Dedifferentiated amniotic fluid mesenchymal stem cell (primary cell): ENCODE results near the gene GATA3.

Experiments used
- DNase-seq: peaks from one replicate; pipeline ENCODE4 v3.0.0-alpha.2; 2016; ENCODE audit errors: extremely low spot score

Gene GATA3

DNA sequence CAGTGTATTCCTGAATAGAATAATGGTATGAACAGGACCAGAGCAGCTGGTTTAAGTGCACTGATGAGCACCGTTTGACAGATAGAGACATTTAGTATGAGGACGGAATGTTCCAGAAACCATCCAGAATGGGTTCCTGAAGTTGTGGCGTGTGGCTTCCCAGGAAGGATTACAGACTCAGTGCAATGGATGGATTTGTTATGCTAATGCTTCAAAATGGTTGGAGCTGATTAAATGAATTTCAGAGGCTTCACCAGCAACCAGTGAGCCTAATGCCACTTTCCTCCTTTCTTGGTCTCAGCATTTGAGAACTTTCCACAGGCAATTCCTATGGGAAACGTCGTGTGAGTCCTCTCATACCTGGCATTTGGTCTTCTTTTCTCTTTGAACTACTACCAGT, 9.9 kb downstream of the GATA3 start:
- no peak for DNase-seq

DNA sequence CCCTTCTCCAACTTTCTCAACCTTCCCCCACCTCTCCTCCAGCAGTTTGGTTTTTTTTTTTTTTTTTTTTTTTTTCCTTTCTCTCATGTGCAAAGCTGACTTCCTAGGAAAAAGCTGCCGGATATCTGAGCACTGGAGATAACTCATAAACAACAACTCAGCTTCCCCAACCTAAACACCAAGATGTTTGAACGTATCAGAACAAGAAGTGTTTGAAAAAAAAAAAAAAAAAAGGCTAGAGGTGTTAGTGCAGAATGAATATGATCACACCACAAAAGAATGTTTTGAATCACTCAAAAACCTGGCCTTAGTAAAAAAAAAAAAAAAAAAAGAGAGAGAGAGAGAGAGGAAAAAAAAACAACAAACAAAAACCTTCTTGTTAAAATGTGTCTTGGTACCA, 11.2 kb downstream of the GATA3 start:
- DNase-seq = no peak

DNA sequence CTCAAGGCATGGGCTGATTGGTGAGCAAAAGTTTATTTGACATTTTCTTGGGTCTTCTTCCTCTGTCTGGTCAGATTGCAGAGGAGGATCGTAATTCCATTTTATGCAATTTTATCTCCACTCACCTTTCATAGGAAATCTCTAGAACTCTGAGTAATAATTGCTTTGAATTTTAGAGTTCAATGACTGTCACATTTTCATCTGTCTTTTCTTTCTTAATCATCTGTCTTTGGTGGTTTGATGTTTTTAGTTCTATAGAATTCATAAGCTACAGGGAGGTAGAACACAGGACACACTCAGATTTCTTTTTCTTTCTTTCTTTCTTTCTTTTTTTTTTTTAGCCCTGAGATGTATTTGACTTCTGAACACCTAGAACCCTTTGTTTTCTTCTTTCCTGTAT, 11.6 kb downstream of the GATA3 start:
- DNase-seq = no peak

DNA sequence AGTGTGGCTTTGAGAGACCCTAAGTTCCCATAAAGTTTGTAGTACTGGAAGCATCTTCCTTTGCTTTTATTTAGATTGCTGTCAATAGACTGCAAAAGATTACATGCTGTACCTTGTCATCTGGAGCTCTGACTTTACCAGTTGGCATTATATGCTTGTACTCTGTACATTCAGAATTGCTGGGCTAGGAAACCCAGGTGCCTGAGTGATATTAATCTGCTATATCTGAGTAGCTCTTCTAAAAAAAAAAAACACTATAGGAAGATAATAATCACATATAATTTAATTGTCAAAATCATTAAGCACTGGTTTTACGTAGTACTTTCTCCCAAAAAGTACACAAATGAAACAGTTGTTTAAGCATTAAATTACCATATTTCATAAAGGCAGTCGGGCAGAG, 12.3 kb downstream of the GATA3 start:
- DNase-seq = no peak

DNA sequence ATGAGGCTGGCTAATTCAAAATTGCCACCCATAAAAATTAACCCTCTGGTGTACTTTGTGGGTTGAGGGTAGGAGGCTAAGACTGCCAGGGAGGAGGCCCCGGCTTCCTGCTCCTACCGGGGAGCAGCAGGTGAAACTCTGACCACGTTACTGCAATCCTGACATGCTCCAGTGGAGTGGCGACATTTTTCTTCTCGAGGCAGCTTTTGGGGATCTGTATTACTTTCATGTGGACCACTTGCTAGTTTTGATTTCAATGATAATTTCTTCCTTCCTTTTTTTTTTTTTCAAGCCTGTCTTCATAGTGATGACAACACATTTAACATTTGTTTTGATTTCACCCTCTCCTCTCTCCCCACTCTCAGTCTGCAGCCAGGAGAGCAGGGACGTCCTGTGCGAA, 14.6 kb downstream of the GATA3 start:
- no peak for DNase-seq

DNA sequence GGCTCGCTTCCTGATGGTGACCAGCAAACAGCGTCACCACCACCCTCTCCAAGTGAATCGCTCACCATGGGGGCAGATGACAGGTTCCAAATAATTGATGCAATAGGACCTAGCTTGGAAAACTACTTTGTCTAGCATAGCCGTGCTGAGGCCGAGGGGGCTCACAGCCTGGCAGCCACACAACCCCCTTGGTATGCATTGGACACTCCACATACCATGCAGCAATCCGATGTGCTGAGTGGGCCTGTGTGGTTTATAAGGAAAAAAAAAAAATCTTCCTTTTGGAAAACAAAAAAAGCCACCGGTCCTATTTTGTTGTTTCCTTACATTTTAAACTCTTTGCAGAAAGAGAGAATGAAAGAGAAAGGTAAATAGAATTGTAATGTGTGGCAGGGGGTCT, 15.1 kb downstream of the GATA3 start:
- no peak for DNase-seq

DNA sequence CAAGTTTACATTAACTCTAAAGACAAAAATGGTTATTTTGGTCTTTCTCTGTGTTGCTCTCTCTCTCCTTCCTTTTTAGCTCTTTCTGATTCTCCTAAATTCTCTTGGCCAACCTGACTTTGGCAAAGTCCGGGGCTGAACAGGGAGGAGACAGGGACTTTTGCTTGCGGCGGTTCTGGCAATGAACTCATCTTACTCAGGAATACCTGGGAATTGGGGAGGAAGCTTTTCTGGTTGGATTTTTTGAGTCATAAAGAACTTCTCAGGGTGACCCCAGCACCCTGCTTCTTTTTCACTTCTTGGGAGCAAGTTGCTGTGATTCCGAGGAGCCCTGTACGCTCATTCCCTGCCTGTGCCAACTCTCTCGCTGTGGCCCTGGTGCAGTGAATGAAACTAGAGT, 16.0 kb downstream of the GATA3 start:
- no peak for DNase-seq

DNA sequence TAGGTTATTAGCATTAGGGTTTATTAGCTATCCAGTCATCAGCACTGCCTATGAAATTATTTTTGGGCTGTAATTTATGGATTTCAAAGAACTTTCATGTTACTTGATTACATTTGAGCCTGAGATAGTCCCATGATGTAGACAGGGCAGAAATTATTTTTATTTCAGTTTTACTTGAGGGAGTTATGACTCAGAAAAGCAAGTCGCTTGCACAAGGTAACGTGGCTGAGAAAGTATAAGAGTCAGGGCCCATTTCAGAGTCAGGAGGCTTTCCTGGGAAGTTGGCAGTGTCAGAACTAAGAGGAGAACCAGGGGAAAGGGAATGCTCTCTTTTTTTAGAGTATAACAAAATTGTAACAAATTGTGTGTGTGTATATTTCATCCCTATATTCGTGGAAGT, 16.5 kb downstream of the GATA3 start:
- DNase-seq = no peak

DNA sequence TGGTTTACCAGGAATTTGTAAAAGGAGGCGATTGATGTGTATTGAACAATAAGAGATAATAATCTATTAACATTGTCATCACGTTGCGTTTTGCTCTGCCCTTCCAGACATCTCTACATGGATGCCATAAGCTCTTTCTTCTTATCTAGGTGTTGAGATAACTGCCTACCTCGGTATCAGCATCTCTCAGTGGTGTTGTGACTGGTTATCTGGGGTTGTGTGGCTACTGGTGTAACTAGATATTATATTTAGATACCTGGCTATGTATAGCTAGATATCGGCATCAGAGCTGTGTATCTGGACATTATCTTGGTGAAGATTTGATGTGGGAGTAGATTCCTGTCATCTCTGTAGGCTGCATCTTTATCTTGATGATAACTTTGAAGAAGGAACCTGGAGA, 17.2 kb downstream of the GATA3 start:
- DNase-seq = no peak

DNA sequence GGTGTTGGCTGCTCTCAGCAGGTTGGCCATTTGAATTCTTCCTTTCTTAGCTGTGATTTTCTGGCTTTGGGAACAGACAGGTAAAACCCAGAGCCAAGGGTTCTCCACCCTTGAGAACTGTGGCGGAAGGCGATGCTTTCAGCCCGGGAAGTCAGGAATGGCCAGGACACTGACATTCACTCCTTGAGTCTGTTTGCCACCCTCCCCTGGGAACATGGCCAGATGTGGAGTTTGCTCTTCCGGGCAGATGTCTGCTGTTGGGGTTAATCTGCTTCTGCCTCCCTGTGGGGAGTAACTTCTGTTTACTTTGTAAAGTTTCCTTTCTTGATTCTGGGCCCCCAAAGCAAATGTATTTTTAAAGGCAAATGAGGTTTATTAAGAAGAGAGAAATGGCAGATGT, 17.7 kb downstream of the GATA3 start:
- DNase-seq = no peak

DNA sequence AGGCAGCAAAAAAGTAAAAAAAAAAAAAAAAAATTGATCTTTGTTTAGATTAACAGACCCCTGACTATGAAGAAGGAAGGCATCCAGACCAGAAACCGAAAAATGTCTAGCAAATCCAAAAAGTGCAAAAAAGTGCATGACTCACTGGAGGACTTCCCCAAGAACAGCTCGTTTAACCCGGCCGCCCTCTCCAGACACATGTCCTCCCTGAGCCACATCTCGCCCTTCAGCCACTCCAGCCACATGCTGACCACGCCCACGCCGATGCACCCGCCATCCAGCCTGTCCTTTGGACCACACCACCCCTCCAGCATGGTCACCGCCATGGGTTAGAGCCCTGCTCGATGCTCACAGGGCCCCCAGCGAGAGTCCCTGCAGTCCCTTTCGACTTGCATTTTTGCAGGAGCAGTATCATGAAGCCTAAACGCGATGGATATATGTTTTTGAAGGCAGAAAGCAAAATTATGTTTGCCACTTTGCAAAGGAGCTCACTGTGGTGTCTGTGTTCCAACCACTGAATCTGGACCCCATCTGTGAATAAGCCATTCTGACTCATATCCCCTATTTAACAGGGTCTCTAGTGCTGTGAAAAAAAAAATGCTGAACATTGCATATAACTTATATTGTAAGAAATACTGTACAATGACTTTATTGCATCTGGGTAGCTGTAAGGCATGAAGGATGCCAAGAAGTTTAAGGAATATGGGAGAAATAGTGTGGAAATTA, 19.4 kb downstream of the GATA3 start:
- no peak for DNase-seq

DNA sequence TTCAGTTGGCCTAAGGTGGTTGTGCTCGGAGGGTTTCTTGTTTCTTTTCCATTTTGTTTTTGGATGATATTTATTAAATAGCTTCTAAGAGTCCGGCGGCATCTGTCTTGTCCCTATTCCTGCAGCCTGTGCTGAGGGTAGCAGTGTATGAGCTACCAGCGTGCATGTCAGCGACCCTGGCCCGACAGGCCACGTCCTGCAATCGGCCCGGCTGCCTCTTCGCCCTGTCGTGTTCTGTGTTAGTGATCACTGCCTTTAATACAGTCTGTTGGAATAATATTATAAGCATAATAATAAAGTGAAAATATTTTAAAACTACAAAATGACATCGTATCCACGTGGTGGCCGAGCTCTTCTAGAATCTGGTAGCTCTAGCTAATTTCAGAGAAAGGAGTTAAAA, 20.4 kb downstream of the GATA3 start:
- DNase-seq = no peak

DNA sequence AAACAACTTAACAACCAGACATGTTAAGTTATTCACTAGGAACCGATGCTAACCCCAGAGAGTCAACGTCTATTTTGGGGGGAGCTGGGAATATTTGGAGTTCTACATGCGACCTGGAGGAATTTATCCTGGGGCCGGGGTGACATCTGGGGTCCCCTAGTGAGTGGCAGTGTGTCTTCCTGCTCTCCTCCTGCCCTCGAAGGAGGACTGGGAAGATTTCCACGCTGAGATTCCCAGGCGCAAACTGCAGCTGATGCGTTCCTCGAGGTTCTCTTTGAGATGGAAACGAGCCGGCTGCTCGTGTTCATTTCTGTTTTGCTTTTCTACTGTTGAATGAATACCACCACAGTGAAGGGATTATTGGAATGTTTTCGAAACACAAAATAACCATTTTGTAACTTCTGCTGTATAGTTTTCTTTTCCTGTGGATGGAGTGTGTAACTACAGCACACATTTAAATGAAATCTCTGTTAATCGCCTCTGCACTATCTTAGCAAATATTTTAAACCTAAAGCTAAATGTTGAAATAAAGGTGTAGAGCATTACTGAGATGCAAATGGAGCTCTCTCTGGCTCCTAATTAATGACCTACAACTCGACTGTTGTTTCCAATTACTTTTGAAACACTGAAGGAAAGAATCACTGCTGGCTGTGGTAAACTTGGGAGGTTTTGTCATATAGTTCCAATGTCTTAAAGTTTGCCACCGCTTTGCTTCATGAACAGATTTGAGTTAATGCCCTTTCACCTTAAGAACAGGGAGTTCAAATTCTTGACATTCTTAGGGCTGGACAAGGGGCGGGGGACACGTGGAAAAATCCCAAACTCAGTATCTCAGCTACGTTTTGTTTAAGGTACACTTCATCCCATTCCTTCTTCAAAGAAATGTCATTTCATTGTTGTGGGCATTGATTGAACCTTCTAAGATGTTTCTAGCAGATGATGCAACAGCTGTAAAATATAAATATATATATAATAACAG, 21.1 kb downstream of the GATA3 start:
- no peak for DNase-seq

DNA sequence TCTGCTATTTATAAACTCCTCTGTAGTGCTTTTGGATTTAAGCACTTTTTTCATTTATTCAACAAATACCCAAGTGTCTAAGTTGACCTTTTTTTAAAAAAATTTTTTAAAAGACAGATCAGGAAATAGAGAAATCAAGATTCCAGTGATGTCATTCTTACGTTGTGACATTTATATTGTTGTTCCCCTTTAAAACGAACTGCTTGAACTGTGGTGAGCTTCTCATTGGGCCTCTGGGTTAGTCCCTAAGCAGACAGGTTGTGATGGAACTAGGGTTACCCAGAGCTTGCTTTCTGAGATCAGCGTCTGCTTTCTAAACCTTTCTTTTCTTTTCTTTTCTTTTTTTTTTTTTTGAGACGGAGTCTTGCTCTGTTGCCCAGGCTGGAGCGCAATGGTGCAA, 22.4 kb downstream of the GATA3 start:
- DNase-seq = no peak

DNA sequence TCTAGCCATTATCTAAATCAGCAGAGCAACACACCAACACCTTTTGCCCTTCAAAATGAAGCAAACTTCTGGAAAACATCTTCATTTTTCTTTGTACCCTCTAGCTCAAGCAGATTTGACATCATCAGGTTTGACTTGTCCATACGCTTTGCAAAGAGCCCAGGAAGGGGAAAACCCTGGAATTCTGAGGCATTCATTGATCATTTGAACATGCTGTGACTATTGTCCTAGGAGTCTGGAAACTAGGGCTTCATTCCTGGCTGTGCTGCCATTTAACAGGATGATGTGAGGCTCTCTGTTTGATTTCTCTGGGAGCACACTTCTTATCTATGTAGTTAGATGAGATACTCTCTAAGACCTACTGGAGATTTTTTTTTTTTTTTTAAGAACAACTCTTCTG, 23.5 kb downstream of the GATA3 start:
- DNase-seq = no peak

DNA sequence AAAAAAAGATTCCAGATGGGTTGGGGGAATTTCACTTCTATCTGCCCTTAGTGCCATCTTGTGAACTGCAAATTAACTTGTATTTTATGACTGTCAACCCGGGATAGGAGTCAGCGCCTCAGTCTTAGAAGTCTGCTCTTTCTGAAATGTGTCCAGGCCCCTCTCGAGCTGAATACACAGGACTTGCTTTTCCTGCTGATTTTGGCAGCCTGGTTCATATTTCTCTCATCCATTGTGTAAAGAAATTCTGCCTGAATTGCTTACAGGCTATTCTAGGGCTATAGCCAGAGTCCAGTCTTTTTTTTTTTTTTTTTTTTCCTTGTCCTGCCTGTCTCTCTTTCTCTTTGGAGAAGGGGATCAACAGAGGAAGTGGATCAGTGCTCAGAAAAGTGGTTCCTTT, 24.6 kb downstream of the GATA3 start:
- no peak for DNase-seq

DNA sequence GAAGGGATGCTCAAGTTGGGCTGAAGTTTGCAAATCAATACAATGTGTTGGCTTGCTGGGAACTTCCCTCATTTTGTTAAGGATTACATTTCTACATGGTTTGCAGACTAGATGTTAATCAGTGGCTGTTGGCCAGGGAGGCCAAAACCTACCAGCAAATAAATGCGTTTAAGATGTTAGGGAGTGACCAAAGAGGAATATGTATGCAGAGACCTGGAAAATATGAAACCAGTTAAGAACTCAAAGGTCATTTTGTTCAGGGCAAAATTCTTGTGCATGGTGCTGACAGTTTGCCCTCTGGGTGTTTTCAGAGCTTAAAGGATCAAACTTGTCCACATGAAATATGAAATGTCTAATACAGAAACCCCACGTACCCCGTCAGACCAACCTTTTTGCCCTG, 30.3 kb downstream of the GATA3 start:
- DNase-seq = no peak

DNA sequence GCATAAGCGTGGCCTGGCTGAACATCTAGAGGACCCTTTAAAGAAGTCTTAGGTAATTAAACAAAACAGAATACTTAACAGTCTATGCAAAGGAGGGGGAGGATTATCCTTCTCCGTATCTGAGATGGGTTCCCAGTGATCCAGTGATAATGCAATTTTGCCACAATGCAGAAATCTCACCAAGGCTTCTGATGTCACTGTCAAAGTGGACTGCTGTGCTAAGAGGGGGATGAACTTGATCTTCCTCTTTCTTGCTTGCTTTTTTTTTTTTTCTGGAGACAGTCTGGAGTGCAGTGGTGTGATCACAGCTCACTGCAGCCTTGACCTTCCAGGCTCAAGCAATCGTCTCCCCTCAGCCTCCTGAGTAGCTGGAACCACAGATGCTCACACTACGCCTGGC, 30.8 kb downstream of the GATA3 start:
- DNase-seq = no peak

DNA sequence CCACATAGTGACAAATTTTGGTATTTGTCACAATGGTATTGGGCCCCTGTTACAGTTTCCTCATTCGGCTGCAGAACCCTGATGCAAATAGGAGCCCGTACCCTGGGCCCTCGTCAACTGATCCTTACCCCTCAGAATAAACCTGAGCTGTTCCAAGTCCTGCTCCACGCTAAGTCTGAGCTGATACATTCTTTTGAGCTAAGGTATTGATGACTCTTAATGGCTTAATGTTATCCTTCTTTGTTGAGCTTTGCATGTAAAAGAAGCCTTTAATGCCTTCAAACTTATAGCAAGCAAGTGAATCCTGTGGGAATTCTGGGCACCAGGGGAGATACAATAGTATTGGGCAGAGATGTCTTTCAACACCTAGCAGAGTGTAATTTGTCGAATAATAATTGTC, 31.8 kb downstream of the GATA3 start:
- no peak for DNase-seq

DNA sequence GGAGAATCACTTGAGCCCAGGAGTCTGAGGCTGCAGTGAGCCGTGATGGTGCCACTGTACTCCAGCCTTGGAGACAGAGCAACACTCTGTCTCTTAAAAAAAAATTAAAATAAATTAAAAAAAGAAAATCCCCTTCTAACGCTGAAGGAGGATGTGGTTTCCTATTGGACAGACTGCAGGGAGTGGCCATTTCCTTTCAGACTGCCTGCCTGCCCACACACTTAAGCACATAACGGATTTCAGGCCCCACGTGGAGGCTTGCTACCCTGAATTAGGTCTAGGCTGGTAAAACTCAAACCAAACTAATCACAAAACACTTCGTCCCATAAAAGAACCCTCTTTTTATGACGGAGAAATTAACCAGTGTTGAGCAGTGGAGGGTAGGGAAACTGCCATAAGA, 34.0 kb downstream of the GATA3 start:
- DNase-seq = no peak

DNA sequence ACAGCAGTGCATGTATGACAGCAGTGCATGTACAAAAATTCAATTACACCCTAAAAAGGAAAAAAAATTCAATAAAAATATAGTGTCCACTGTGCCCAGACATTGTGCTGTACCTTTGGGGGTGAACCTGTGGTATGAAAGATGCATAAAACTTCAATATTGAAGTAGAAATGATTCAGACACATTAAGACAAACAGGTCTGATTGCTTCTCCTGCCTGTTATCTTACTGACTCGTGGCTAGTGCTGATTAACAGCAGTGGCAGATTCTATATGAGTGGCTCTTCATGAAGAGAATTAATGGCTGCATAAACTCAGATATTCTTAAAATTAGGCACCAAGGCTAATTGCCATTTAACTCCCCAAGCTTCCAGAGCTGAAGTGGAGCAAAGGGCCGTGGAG, 37.9 kb downstream of the GATA3 start:
- DNase-seq = no peak

DNA sequence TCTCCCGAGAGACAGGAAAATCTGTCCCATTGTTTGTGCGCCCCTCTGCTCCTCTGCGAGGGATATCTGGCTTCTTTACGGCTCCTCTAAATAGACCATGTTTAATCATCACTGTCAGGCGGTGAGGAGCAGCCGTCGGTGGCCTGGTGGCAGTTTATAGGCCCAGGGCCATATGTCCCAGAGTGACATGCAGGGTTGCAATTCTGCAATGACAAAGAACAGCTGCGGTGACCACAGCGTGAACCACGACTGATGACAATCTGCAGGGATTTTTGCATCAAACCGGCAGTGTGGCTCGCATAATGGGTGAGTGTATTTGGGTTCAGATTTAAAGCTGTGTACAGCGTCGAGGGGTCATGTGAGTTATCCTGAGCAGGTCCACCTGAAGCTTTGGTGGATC, 41.5 kb downstream of the GATA3 start:
- DNase-seq = no peak

DNA sequence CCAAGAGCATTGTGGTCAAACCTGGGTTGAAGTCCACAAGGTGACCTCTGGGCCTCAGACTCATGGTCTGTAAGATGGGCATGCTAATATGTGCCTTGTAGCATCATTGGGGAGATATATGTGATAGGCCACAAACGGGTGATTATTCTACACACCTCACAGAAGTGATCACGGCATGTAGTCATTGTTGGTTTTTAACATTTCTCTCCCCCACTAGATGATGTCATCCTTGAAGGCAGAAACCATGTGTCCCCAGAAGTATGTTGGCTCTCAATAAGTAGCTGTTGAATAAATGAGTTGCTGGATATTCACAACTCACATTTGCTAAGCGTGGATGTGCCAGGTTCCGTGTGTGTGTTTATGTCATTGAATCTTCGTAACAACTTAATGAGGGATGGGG, 42.4 kb downstream of the GATA3 start:
- no peak for DNase-seq
